ENCODE data around the gene TMEM95.

DNA sequence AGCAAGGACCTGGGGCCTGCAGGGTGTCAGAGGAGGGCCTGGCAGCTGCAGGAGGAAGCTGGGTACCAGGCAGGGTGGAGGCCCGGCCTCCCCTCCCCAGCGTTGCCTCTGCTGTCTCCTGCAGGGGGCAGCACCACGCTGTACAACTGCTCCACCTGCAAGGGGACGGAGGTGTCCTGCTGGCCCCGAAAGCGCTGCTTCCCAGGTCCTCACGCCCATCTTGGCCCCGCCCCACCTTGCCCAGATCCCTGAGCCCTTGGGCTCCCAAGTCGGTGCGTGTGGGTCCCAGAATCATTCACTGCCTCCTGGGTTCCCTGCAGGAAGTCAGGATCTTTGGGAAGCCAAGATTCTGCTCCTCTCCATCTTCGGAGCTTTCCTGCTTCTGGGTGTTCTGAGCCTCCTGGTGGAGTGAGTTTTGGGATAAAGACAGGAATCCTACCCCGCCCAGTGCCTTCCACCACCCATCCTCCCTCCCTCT, 1.2 kb downstream of the TMEM95 start:
- TF ChIP-seq, protein P1, sequence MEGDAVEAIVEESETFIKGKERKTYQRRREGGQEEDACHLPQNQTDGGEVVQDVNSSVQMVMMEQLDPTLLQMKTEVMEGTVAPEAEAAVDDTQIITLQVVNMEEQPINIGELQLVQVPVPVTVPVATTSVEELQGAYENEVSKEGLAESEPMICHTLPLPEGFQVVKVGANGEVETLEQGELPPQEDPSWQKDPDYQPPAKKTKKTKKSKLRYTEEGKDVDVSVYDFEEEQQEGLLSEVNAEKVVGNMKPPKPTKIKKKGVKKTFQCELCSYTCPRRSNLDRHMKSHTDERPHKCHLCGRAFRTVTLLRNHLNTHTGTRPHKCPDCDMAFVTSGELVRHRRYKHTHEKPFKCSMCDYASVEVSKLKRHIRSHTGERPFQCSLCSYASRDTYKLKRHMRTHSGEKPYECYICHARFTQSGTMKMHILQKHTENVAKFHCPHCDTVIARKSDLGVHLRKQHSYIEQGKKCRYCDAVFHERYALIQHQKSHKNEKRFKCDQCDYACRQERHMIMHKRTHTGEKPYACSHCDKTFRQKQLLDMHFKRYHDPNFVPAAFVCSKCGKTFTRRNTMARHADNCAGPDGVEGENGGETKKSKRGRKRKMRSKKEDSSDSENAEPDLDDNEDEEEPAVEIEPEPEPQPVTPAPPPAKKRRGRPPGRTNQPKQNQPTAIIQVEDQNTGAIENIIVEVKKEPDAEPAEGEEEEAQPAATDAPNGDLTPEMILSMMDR (IDR thresholded peaks at IDR 0.05): peak in 5 of 7 experiments; percentile 85 to 93 (median 89)
- TF ChIP-seq POLR2A (IDR thresholded peaks at IDR 0.05): no peak
